HCT116 (cell line): ENCODE data around the gene MUC6. TPM values are rescaled to one million over a fixed set of nuclear protein-coding genes. Genes with fewer than 3 reads are reported as not detected.

Experiments
- ATAC-seq: fragments of 200-7000 bp; cut with Tn5 transposase; 2 replicates; pipeline ENCODE4 v1.9.1; 2020; ENCODE audit warnings: mild to moderate bottlenecking, moderate library complexity
- BruUV-seq: library from RNA; stranded (reverse); fragments of 400-500 nt; replicated peaks from 2 replicates; lab custom pipeline; 2021; lab: Mats Ljungman, UMichigan
- CTCF ChIA-PET: fragments of 300-600 bp; sonication (Branson Sonifier 250); formaldehyde crosslinking; loops from one replicate; lab custom pipeline; 2021; ENCODE audit warnings: antibody characterized with exemption; lab: Charles Lee
- POLR2A ChIA-PET: fragments of 300-600, 350-600 bp; sonication (Branson Sonifier 250); formaldehyde crosslinking; loops from one replicate; lab custom pipeline; 2021; ENCODE audit warnings: antibody characterized with exemption; lab: Charles Lee
- RAD21 ChIA-PET, 2 experiments: fragments of 300-600 bp; sonication (Branson Sonifier 250); formaldehyde crosslinking; loops; one replicate each; lab custom pipeline; 2023; ENCODE audit warnings: low total read pairs in 2 of 2; ENCODE audit not compliant: uncharacterized antibody in 2 of 2, unreplicated experiment in 2 of 2, low non-redundant PET in 1 of 2; lab: Charles Lee
- DNase-seq: peaks from one replicate; pipeline ENCODE4 v3.0.0-alpha.2; 2010; ENCODE audit warnings: low read depth, low spot score
- H2AFZ ChIP-seq: fragments of 200-600 bp; shearing (Covaris generic), sonication (generic); 2 replicates; pipeline ENCODE4 v1.6.1; 2017; ENCODE audit warnings: low read depth, mixed run types, mixed read lengths, antibody characterized with exemption, low read length; ENCODE audit not compliant: poor library complexity, severe bottlenecking
- H3K27ac ChIP-seq: 2 replicates; pipeline ENCODE4 v1.5.1; 2012; ENCODE audit warnings: low read depth, low read length
- H3K27me3 ChIP-seq: fragments of 200-600 bp; sonication (generic); 2 replicates; pipeline ENCODE4 v1.6.1; 2016; ENCODE audit warnings: mixed run types, low read length, mixed read lengths; ENCODE audit not compliant: insufficient read depth
- H3K36me3 ChIP-seq, 2 experiments: fragments of 200-500 bp in 1 of 2; fragments of 200-600 bp in 1 of 2; sonication (Bioruptor generic) in 1 of 2; sonication (generic) in 1 of 2; 2 replicates each; pipeline versions ENCODE4 v1.5.1 to v1.6.1; 2014 to 2016; ENCODE audit warnings: low read length in 2 of 2, inconsistent platforms in 1 of 2, mixed read lengths in 1 of 2, mixed run types in 1 of 2; ENCODE audit not compliant: insufficient read depth in 2 of 2, control insufficient read depth in 1 of 2
- H3K4me1 ChIP-seq, 2 experiments: fragments of 200-600 bp in 1 of 2; sonication (generic) in 1 of 2; 2 replicates each; pipeline versions ENCODE4 v1.5.1 to v1.6.1; 2012 to 2017; ENCODE audit warnings: low read length in 2 of 2, inconsistent platforms in 1 of 2, mild to moderate bottlenecking in 1 of 2, mixed read lengths in 1 of 2, mixed run types in 1 of 2, moderate library complexity in 1 of 2; ENCODE audit not compliant: insufficient read depth in 2 of 2, control insufficient read depth in 1 of 2
- H3K4me2 ChIP-seq: fragments of 200-600 bp; sonication (generic); 2 replicates; pipeline ENCODE4 v1.6.1; 2017; ENCODE audit warnings: mixed run types, low read length, mixed read lengths
- H3K4me3 ChIP-seq, 2 experiments: fragments of 200-600 bp in 1 of 2; sonication (generic) in 1 of 2; replicated peaks in 1 of 2; 2 replicates each; pipeline ENCODE4 v1.5.1; 2011 to 2016; ENCODE audit warnings: low read length in 2 of 2, control low read depth in 1 of 2, low read depth in 1 of 2, mild to moderate bottlenecking in 1 of 2, mixed read lengths in 1 of 2, mixed run types in 1 of 2
- H3K79me2 ChIP-seq: fragments of 200-600 bp; sonication (generic); 2 replicates; pipeline ENCODE4 v1.6.1; 2017; ENCODE audit warnings: mild to moderate bottlenecking, mixed run types, low read length, moderate library complexity, mixed read lengths; ENCODE audit not compliant: insufficient read depth
- H3K9ac ChIP-seq: fragments of 200-600 bp; sonication (generic); 2 replicates; pipeline ENCODE4 v1.6.1; 2016; ENCODE audit warnings: low read length, mixed read lengths
- H3K9me2 ChIP-seq: fragments of 200-600 bp; sonication (generic), shearing (Covaris generic); 2 replicates; pipeline ENCODE4 v1.6.1; 2017; ENCODE audit warnings: mixed run types, mild to moderate bottlenecking, moderate library complexity; ENCODE audit not compliant: insufficient read depth
- H3K9me3 ChIP-seq, 2 experiments: fragments of 200-500 bp in 1 of 2; fragments of 200-600 bp in 1 of 2; sonication (Bioruptor generic) in 1 of 2; sonication (generic) in 1 of 2; 2 replicates each; pipeline ENCODE4 v1.6.1; 2014 to 2017; ENCODE audit warnings: low read length in 2 of 2, mixed read lengths in 2 of 2, inconsistent platforms in 1 of 2, low read depth in 1 of 2, mild to moderate bottlenecking in 1 of 2, mixed run types in 1 of 2, moderate library complexity in 1 of 2; ENCODE audit not compliant: control insufficient read depth in 1 of 2, insufficient read depth in 1 of 2
- H4K20me1 ChIP-seq: fragments of 200-600 bp; sonication (generic), shearing (Covaris generic); 2 replicates; pipeline ENCODE4 v1.6.1; 2017; ENCODE audit warnings: mixed run types, mild to moderate bottlenecking, moderate library complexity; ENCODE audit not compliant: insufficient read depth
- ATF3 ChIP-seq: IDR thresholded peaks from 2 replicates; pipeline ENCODE4 v1.6.1; 2012
- CBX3 ChIP-seq: IDR thresholded peaks from 2 replicates; pipeline ENCODE4 v1.6.1; 2012; ENCODE audit warnings: low read depth
- EZH2 ChIP-seq: fragments of 200-600 bp; sonication (generic); IDR thresholded peaks from 2 replicates; pipeline ENCODE4 v1.6.1; 2017; ENCODE audit warnings: antibody characterized with exemption, mixed run types
- POLR2A ChIP-seq: IDR thresholded peaks from 2 replicates; pipeline ENCODE4 v1.7.0; 2011; ENCODE audit warnings: borderline replicate concordance; ENCODE audit not compliant: insufficient read depth, insufficient read length; ENCODE audit errors: extremely low read depth
- POLR2AphosphoS5 ChIP-seq: IDR thresholded peaks from 2 replicates; pipeline ENCODE4 v1.6.1; 2011; ENCODE audit warnings: mild to moderate bottlenecking, low read depth, low read length, moderate library complexity
- SIN3A ChIP-seq: IDR thresholded peaks from 2 replicates; pipeline ENCODE4 v1.6.1; 2012; ENCODE audit warnings: low read depth
- SP1 ChIP-seq: IDR thresholded peaks from 2 replicates; pipeline ENCODE4 v1.6.1; 2012; ENCODE audit warnings: low read depth
- TCF7L2 ChIP-seq: IDR thresholded peaks from 2 replicates; pipeline ENCODE4 v1.7.0; 2011; ENCODE audit warnings: borderline replicate concordance, inconsistent platforms; ENCODE audit not compliant: insufficient read depth, insufficient read length; ENCODE audit errors: extremely low read depth
- YY1 ChIP-seq: IDR thresholded peaks from 2 replicates; pipeline ENCODE4 v1.6.1; 2011; ENCODE audit warnings: low read length, low read depth, moderate library complexity, mild to moderate bottlenecking; ENCODE audit not compliant: insufficient replicate concordance; ENCODE audit errors: extremely low read depth
- intact Hi-C: fragments of 100-400 bp; cut with micrococcal nuclease; formaldehyde crosslinking; loops from 2 replicates; pipeline ENCODE4 v1.10.0; 2022
- total RNA-seq: library from RNA; stranded (reverse); gene quantifications from one replicate; pipeline ENCODE4 v1.2.1, GENCODE V29; 2021; ENCODE audit not compliant: unreplicated experiment
- TF ChIP-seq, protein P1 (sequence below): IDR thresholded peaks from 2 replicates; pipeline ENCODE4 v1.6.1; 2012; ENCODE audit warnings: low read depth
- TF ChIP-seq, protein P2 (sequence below), 3 experiments: fragments of 200-600 bp in 1 of 3; sonication (generic) in 1 of 3; IDR thresholded peaks in 2 of 3; conservative IDR thresholded peaks in 1 of 3; 2 replicates each; pipeline ENCODE4 v1.5.1; 2012 to 2017; ENCODE audit warnings: low read depth in 2 of 3, low read length in 2 of 3, antibody characterized with exemption in 1 of 3, borderline replicate concordance in 1 of 3, control low read depth in 1 of 3, mild to moderate bottlenecking in 1 of 3, mixed read lengths in 1 of 3, mixed run types in 1 of 3, moderate library complexity in 1 of 3; ENCODE audit not compliant: insufficient read depth in 1 of 3

MUC6 gene
- total RNA-seq, 1 experiment from 2014 or later = 0.02 TPM

GRCh38 chr11:1047595-1048156, 11.2 kb upstream of the MUC6 start (continued):
- TF ChIP-seq, protein P1, sequence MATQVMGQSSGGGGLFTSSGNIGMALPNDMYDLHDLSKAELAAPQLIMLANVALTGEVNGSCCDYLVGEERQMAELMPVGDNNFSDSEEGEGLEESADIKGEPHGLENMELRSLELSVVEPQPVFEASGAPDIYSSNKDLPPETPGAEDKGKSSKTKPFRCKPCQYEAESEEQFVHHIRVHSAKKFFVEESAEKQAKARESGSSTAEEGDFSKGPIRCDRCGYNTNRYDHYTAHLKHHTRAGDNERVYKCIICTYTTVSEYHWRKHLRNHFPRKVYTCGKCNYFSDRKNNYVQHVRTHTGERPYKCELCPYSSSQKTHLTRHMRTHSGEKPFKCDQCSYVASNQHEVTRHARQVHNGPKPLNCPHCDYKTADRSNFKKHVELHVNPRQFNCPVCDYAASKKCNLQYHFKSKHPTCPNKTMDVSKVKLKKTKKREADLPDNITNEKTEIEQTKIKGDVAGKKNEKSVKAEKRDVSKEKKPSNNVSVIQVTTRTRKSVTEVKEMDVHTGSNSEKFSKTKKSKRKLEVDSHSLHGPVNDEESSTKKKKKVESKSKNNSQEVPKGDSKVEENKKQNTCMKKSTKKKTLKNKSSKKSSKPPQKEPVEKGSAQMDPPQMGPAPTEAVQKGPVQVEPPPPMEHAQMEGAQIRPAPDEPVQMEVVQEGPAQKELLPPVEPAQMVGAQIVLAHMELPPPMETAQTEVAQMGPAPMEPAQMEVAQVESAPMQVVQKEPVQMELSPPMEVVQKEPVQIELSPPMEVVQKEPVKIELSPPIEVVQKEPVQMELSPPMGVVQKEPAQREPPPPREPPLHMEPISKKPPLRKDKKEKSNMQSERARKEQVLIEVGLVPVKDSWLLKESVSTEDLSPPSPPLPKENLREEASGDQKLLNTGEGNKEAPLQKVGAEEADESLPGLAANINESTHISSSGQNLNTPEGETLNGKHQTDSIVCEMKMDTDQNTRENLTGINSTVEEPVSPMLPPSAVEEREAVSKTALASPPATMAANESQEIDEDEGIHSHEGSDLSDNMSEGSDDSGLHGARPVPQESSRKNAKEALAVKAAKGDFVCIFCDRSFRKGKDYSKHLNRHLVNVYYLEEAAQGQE = no peak
- no peak for TF ChIP-seq YY1
- TF ChIP-seq CBX3 = no peak
- TF ChIP-seq POLR2A = no peak
- no peak for TF ChIP-seq TCF7L2

DNA sequence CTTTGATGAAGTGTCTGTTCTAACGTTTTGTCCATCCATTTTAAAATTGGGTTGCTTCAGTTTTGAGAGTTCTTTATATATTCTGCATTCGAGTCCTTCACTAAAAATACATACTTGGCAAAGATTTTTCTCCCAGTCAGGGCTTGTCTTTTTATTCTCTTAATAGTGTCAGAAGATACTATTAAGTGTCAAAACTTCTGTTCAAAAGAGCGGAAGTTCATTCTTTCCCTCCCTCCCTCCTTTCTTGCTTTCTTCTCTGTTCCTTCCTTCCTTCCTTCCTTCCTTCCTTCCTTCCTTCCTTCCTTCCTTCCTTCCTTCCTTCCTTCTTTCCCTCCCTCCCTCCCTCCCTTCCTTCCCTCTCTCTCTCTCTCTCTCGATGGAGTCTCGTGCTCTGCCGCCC, 7.6 kb upstream of the MUC6 start:
- no peak overlapping the region for H3K4me3 ChIP-seq
- ATAC-seq (no peak), DNase-seq (no peak)
- H3K36me3 ChIP-seq = no peaks in the 10 kb centered on the region
- no peaks in the 10 kb centered on the region for H3K4me1 ChIP-seq
- H3K4me2 ChIP-seq = no peak overlapping the region
- no peaks in the 10 kb centered on the region for H3K9me2 ChIP-seq
- no peak overlapping the region for H2AFZ ChIP-seq
- ChIA-PET CTCF (no interaction called here), RAD21 (no interaction called here), POLR2A (no interaction called here)
- no peaks in the 10 kb centered on the region for H3K27me3 ChIP-seq
- no peaks in the 10 kb centered on the region for H3K9me3 ChIP-seq
- H3K79me2 ChIP-seq = no peaks in the 10 kb centered on the region
- intact Hi-C loops = no loop called here
- no peak overlapping the region for H3K27ac ChIP-seq
- H4K20me1 ChIP-seq = no peaks in the 10 kb centered on the region
- no peak overlapping the region for H3K9ac ChIP-seq
- no peak for TF ChIP-seq POLR2A
- no peak for TF ChIP-seq CBX3
- TF ChIP-seq SP1 = no peak
- no peak for TF ChIP-seq ATF3
- TF ChIP-seq YY1 = no peak
- TF ChIP-seq SIN3A = no peak
- TF ChIP-seq, protein P2, sequence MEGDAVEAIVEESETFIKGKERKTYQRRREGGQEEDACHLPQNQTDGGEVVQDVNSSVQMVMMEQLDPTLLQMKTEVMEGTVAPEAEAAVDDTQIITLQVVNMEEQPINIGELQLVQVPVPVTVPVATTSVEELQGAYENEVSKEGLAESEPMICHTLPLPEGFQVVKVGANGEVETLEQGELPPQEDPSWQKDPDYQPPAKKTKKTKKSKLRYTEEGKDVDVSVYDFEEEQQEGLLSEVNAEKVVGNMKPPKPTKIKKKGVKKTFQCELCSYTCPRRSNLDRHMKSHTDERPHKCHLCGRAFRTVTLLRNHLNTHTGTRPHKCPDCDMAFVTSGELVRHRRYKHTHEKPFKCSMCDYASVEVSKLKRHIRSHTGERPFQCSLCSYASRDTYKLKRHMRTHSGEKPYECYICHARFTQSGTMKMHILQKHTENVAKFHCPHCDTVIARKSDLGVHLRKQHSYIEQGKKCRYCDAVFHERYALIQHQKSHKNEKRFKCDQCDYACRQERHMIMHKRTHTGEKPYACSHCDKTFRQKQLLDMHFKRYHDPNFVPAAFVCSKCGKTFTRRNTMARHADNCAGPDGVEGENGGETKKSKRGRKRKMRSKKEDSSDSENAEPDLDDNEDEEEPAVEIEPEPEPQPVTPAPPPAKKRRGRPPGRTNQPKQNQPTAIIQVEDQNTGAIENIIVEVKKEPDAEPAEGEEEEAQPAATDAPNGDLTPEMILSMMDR (IDR thresholded peaks at IDR 0.05 in 2 of 3, conservative IDR thresholded peaks at IDR 0.05 in 1 of 3; ENCODE audit: borderline replicate concordance in 1 of 3, insufficient read depth in 1 of 3, low read depth in 2 of 3, low read length in 2 of 3) = no peak
- no peak for TF ChIP-seq EZH2
- TF ChIP-seq POLR2AphosphoS5 = no peak
- BruUV-seq = no TSS peak
